Measurements from ENCODE around the gene ZMIZ1.

ZMIZ1 gene

DNA sequence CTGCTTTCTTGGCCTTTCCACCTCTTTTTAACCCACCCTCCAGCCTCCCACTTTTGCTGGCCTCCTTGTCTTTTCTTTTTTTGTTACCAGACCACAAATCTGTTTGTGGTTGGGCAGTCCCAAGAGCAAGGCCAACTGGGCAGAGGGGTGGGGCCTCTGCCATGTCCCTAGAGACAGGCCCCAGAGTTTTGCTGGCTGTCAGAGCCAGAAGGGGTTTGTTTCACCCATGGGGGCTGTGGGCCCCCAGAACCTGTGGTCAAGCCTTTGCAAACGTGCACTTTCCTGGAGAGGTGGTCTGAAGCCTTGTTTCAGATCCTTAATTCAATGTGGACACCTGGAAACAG, 10.3 kb downstream of the ZMIZ1 start:
- Histone ChIP-seq H3K4me3 (ENCODE audit: low read depth, low read length) (no peak overlapping the region), H3K9me3 (ENCODE audit: control insufficient read depth, insufficient read depth, low read depth, low read length) (no peaks in the 10 kb centered on the region), H3K27ac (ENCODE audit: extremely low read depth, low read depth, low read length) (no peak overlapping the region), H3K36me3 (ENCODE audit: control insufficient read depth in 2 of 2, insufficient read depth in 1 of 2, low read length in 2 of 2) (no peaks in the 10 kb centered on the region), H3K4me1 (ENCODE audit: control insufficient read depth, insufficient read depth, low read length) (peaks cover 3% of the 10 kb centered on the region; the same call in 1 of the 2 replicates)
- no peak for TF ChIP-seq ZNF701 (tag by site-specific recombination; IDR thresholded peaks at IDR 0.05)
- TF ChIP-seq, protein P1, sequence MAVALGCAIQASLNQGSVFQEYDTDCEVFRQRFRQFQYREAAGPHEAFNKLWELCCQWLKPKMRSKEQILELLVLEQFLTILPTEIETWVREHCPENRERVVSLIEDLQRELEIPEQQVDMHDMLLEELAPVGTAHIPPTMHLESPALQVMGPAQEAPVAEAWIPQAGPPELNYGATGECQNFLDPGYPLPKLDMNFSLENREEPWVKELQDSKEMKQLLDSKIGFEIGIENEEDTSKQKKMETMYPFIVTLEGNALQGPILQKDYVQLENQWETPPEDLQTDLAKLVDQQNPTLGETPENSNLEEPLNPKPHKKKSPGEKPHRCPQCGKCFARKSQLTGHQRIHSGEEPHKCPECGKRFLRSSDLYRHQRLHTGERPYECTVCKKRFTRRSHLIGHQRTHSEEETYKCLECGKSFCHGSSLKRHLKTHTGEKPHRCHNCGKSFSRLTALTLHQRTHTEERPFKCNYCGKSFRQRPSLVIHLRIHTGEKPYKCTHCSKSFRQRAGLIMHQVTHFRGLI (tag by site-specific recombination; IDR thresholded peaks at IDR 0.05): peak; percentile 95
- ChIA-PET CTCF (interaction anchor here (1.5 to 1.7 kb wide), 2 partner anchors 116 to 118 kb away, joined by 4 to 7 read pairs; no protein-coding TSS in a partner anchor), POLR2A (interaction anchor here (0.9 to 1.1 kb wide), 2 partner anchors 12 to 19 kb away, joined by 4 to 7 read pairs; no protein-coding TSS in a partner anchor)

DNA sequence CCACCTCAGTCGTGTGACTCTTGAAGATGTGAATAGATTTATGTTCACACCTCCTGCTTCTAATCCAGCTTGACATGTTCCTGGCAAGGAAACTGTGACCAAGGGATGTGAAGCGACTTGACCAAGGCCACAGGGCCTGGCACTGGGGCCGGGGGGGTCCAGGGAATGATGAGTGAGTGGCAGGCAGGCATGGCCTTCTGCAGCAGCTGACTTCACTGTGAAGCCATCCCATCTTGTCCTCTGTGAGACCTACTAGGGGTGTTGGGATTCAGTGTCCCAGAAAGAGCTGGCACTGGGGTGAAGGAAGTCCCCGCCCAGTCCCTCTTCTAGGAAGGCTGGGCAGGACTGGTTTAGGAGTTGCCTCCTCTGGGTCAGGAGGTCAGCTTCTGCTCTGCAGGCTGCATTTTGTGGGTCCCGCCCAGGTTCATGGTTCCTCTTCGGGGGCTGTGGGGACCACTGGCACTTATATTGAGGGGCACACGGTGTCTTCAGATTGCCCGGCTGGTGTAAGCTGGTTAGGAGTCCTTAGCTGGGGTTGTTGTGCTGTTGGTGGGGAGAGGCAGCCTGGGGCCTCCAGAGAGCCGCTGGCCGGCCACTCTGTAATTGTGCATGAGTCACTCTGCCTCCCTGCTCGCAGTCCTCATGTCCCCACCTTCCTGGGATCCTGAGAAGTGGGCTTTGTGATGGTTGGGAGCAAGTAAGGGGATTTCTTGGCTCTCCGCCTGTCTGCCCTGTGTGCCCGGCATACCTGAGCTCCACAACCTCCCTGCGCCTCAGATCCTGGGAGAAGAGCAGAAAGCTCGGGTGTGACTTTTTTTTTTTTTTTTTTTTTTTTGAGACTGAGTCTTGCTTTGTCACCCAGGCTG, 11.0 kb downstream of the ZMIZ1 start:
- H3K27ac ChIP-seq (ENCODE audit: extremely low read depth, low read depth, low read length): no peak overlapping the region
- no peaks in the 10 kb centered on the region for H3K36me3 ChIP-seq (ENCODE audit: control insufficient read depth in 2 of 2, insufficient read depth in 1 of 2, low read length in 2 of 2)
- ChIA-PET POLR2A (interaction anchor here (1.0 kb wide), 1 partner anchor 19 kb away, joined by 3 read pairs; no protein-coding TSS in a partner anchor), CTCF (interaction anchor here (1.0 to 1.7 kb wide), 3 partner anchors 115 to 123 kb away, joined by 4 to 7 read pairs (median 4); no protein-coding TSS in a partner anchor)
- peaks cover 8% of the 10 kb centered on the region; the same call in 1 of the 2 replicates for H3K4me1 ChIP-seq (ENCODE audit: control insufficient read depth, insufficient read depth, low read length)
- no peaks in the 10 kb centered on the region for H3K9me3 ChIP-seq (ENCODE audit: control insufficient read depth, insufficient read depth, low read depth, low read length)
- TF ChIP-seq, protein P2, sequence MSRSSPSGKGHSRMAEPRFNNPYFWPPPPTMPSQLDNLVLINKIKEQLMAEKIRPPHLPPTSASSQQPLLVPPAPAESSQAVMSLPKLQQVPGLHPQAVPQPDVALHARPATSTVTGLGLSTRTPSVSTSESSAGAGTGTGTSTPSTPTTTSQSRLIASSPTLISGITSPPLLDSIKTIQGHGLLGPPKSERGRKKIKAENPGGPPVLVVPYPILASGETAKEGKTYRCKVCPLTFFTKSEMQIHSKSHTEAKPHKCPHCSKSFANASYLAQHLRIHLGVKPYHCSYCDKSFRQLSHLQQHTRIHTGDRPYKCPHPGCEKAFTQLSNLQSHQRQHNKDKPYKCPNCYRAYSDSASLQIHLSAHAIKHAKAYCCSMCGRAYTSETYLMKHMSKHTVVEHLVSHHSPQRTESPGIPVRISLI (tag by site-specific recombination; IDR thresholded peaks at IDR 0.05): peak; percentile 80
- no peak for TF ChIP-seq MEIS1 (CRISPR knock-in tag; IDR thresholded peaks at IDR 0.05; ENCODE audit: borderline replicate concordance)
- peak; percentile 68 for TF ChIP-seq ZNF600 (tag by site-specific recombination; IDR thresholded peaks at IDR 0.05)
- TF ChIP-seq GLIS2 (tag by site-specific recombination; IDR thresholded peaks at IDR 0.05): peak; percentile 53
- TF ChIP-seq, protein P3, sequence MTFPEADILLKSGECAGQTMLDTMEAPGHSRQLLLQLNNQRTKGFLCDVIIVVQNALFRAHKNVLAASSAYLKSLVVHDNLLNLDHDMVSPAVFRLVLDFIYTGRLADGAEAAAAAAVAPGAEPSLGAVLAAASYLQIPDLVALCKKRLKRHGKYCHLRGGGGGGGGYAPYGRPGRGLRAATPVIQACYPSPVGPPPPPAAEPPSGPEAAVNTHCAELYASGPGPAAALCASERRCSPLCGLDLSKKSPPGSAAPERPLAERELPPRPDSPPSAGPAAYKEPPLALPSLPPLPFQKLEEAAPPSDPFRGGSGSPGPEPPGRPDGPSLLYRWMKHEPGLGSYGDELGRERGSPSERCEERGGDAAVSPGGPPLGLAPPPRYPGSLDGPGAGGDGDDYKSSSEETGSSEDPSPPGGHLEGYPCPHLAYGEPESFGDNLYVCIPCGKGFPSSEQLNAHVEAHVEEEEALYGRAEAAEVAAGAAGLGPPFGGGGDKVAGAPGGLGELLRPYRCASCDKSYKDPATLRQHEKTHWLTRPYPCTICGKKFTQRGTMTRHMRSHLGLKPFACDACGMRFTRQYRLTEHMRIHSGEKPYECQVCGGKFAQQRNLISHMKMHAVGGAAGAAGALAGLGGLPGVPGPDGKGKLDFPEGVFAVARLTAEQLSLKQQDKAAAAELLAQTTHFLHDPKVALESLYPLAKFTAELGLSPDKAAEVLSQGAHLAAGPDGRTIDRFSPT (tag by site-specific recombination; IDR thresholded peaks at IDR 0.05): 0 out of 2 replicates have a peak, but pooled peaks have one; percentile 18
- TF ChIP-seq ZNF549 (tag by site-specific recombination; IDR thresholded peaks at IDR 0.05): no peak
- TF ChIP-seq KLF16 (tag by site-specific recombination; IDR thresholded peaks at IDR 0.05): no peak
- TF ChIP-seq, protein P4, sequence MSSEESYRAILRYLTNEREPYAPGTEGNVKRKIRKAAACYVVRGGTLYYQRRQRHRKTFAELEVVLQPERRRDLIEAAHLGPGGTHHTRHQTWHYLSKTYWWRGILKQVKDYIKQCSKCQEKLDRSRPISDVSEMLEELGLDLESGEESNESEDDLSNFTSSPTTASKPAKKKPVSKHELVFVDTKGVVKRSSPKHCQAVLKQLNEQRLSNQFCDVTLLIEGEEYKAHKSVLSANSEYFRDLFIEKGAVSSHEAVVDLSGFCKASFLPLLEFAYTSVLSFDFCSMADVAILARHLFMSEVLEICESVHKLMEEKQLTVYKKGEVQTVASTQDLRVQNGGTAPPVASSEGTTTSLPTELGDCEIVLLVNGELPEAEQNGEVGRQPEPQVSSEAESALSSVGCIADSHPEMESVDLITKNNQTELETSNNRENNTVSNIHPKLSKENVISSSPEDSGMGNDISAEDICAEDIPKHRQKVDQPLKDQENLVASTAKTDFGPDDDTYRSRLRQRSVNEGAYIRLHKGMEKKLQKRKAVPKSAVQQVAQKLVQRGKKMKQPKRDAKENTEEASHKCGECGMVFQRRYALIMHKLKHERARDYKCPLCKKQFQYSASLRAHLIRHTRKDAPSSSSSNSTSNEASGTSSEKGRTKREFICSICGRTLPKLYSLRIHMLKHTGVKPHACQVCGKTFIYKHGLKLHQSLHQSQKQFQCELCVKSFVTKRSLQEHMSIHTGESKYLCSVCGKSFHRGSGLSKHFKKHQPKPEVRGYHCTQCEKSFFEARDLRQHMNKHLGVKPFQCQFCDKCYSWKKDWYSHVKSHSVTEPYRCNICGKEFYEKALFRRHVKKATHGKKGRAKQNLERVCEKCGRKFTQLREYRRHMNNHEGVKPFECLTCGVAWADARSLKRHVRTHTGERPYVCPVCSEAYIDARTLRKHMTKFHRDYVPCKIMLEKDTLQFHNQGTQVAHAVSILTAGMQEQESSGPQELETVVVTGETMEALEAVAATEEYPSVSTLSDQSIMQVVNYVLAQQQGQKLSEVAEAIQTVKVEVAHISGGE (tag by site-specific recombination; conservative IDR thresholded peaks at IDR 0.05; ENCODE audit: low read depth): no peak
- TF ChIP-seq, protein P5, sequence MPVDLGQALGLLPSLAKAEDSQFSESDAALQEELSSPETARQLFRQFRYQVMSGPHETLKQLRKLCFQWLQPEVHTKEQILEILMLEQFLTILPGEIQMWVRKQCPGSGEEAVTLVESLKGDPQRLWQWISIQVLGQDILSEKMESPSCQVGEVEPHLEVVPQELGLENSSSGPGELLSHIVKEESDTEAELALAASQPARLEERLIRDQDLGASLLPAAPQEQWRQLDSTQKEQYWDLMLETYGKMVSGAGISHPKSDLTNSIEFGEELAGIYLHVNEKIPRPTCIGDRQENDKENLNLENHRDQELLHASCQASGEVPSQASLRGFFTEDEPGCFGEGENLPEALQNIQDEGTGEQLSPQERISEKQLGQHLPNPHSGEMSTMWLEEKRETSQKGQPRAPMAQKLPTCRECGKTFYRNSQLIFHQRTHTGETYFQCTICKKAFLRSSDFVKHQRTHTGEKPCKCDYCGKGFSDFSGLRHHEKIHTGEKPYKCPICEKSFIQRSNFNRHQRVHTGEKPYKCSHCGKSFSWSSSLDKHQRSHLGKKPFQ (tag by site-specific recombination; IDR thresholded peaks at IDR 0.05): peak; percentile 77
- no peak for TF ChIP-seq ZXDB (tag by site-specific recombination; IDR thresholded peaks at IDR 0.05)
- 0 out of 2 replicates have a peak, but pooled peaks have one; percentile 14 for TF ChIP-seq GLIS1 (tag by site-specific recombination; IDR thresholded peaks at IDR 0.05)
- TF ChIP-seq, protein P6, sequence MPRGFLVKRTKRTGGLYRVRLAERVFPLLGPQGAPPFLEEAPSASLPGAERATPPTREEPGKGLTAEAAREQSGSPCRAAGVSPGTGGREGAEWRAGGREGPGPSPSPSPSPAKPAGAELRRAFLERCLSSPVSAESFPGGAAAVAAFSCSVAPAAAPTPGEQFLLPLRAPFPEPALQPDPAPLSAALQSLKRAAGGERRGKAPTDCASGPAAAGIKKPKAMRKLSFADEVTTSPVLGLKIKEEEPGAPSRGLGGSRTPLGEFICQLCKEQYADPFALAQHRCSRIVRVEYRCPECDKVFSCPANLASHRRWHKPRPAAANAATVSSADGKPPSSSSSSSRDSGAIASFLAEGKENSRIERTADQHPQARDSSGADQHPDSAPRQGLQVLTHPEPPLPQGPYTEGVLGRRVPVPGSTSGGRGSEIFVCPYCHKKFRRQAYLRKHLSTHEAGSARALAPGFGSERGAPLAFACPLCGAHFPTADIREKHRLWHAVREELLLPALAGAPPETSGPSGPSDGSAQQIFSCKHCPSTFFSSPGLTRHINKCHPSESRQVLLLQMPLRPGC (tag by site-specific recombination; IDR thresholded peaks at IDR 0.05): no peak
- no peak for TF ChIP-seq ZNF658 (tag by site-specific recombination; IDR thresholded peaks at IDR 0.05)
- no peak overlapping the region for H3K4me3 ChIP-seq (ENCODE audit: low read depth, low read length)

Measured in HEK293 (cell line).